Spinal cord (tissue), 10 donors: Measurements from ENCODE around the gene CASP6. TPM values are rescaled to one million over a fixed set of nuclear protein-coding genes. Genes with fewer than 3 reads are reported as not detected.

Experiments used
- DNase-seq, 6 donors: peaks; one replicate each; pipeline versions ENCODE4 v3.0.0 to v3.0.0-alpha.2; 2013 to 2015; ENCODE audit warnings: low spot score in 6 of 6, low read depth in 4 of 6
- H3K27ac ChIP-seq: one replicate; pipeline ENCODE4 v1.5.1; 2013; ENCODE audit warnings: low read depth, low read length, control low read depth
- H3K27me3 ChIP-seq: one replicate; pipeline ENCODE4 v1.6.1; 2013; ENCODE audit warnings: low read length; ENCODE audit not compliant: control insufficient read depth, insufficient read depth
- H3K36me3 ChIP-seq: one replicate; pipeline ENCODE4 v1.6.1; 2013; ENCODE audit warnings: low read length; ENCODE audit not compliant: control insufficient read depth, insufficient read depth
- H3K4me1 ChIP-seq: one replicate; pipeline ENCODE4 v1.6.1; 2013; ENCODE audit warnings: low read length; ENCODE audit not compliant: control insufficient read depth, insufficient read depth
- H3K4me3 ChIP-seq: one replicate; pipeline ENCODE4 v1.5.1; 2013; ENCODE audit warnings: low read depth, low read length, control low read depth
- H3K9me3 ChIP-seq: one replicate; pipeline ENCODE4 v1.6.1; 2013; ENCODE audit warnings: low read length; ENCODE audit not compliant: control insufficient read depth, insufficient read depth
- WGBS: methylation state at CpG from one replicate; pipeline ENCODE4 v1.1.5; 2013; ENCODE audit warnings: missing lambda C conversion rate; ENCODE audit not compliant: insufficient coverage; 5-methylcytosine and 5-hydroxymethylcytosine counted together
- long read RNA-seq, 4 donors: transcript quantifications; one replicate each; lab custom pipeline, GENCODE V29; 2026
- polyA plus RNA-seq, 2 donors: library from polyadenylated mRNA; unstranded; fragments of 120-200 nt; gene quantifications; one replicate each; pipeline ENCODE4 v1.2.1, GENCODE V29; 2013; ENCODE audit not compliant: insufficient read length in 2 of 2
- total RNA-seq, 2 donors: library from RNA; depleted of rRNA in 1 of 2; stranded (reverse); fragments of 120-200 nt in 1 of 2; fragments of >200 nt in 1 of 2; gene quantifications; one replicate each; pipeline versions ENCODE4 v1.2.3 to v1.2.4, GENCODE V29; 2013 to 2014
- donor health status: healthy.

Gene CASP6
- 10 to 100 TPM; 12.9 to 20.9 TPM for total RNA-seq
- 10 to 100 TPM; 11.8 to 15.8 TPM for polyA plus RNA-seq
- long read RNA-seq, donor 1, partial matches to known transcripts, result 0 of 3 reads
- long read RNA-seq, donor 1, other reads (novel, unspliced or antisense), result 0 of 3 reads
- long read RNA-seq, donor 2, partial matches to known transcripts, result 0 of 4 reads
- long read RNA-seq, donor 2, other reads (novel, unspliced or antisense), result 0 of 4 reads
- long read RNA-seq, donor 3, partial matches to known transcripts, result 0 of 1 reads
- long read RNA-seq, donor 3, other reads (novel, unspliced or antisense), result 0 of 1 reads
- long read RNA-seq, donor 4, transcript CASP6-201 (7 exons, 1,548 nt), result major isoform, 20 of 21 reads
- long read RNA-seq, donor 4, partial matches to known transcripts, result 0 of 21 reads
- long read RNA-seq, donor 4, other reads (novel, unspliced or antisense), result 0 of 21 reads

DNA sequence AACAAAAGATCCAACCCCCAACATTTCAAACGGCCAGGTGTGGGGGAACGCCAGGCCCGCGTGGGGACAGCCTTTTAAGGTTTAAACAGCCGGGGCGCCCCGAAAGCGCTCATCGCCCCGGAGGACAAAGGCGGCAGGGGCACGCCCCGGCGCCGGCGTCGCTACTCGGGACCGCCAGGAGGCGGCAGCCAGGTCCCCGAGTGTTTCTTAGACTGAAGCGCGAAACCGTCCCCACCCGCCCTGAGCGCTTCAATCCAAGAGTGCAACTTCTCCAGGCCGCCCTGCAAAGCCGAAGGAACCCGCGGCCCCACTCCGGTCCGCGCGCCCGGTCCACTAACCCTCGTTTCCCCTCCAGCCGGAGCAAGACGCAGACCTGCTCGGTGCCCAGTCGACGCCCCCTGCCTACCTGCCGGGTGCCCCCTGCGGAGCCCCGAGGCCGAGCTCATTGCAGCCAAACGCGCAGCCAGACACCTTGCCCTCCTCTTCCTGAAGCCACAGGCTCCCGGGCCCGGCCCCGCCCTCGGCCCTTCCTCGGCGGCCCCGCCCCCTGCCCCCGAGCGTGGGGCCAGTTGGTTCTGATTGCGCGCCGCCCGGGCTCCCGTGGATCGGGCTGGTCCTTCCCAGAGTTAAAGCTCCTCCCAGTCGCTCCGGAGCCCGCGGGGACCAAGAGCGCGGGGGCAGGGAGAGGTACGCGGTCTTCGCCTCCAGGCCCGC is at the start of gene CASP6:
Gene CASP6 (minus strand): TSS at position 496 of the 714 bp plus-strand sequence. CDS start 50 bp downstream, at position 446.
- Histone ChIP-seq H3K4me1 (peaks cover 17% of the 10 kb centered on the region), H3K36me3 (no peaks in the 10 kb centered on the region), H3K9me3 (no peaks in the 10 kb centered on the region), H3K27me3 (no peaks in the 10 kb centered on the region), H3K27ac (peak within 1 kb of the TSS; percentile 91), H3K4me3 (peak within 1 kb of the TSS; percentile 90)
- under 1% methylated on average over 72 of the region's 72 CpGs for WGBS
- peak; percentile 26 to 89 (median 52) for DNase-seq

DNA sequence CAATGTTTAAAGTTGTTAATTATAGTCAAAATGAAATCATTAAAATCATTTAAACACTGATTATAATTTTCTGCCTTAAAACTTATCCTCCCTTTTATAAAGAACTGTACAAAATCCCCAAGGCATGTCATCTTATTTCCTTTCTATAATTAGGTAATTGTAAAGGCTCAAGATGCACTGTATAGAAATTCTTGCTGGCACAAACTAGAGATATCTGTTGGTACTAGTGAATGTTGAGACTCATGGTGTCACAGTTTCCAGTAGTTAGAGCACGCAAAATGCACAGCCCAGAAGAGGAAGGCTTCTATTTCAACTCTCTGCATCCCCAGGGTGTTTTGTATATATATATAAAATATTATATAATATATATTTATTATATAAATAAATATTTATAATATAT is 49.3 kb upstream of the CASP6 start:
- no CpG with 5 or more reads among the region's 1 CpG for WGBS
- H3K27ac ChIP-seq, result no peak overlapping the region
- no peaks in the 10 kb centered on the region for H3K27me3 ChIP-seq
- H3K36me3 ChIP-seq, result no peaks in the 10 kb centered on the region
- no peaks in the 10 kb centered on the region for H3K4me1 ChIP-seq
- peak in 2 of 6 donors; percentile 4 to 6 for DNase-seq
- no peaks in the 10 kb centered on the region for H3K9me3 ChIP-seq
- no peak overlapping the region for H3K4me3 ChIP-seq

DNA sequence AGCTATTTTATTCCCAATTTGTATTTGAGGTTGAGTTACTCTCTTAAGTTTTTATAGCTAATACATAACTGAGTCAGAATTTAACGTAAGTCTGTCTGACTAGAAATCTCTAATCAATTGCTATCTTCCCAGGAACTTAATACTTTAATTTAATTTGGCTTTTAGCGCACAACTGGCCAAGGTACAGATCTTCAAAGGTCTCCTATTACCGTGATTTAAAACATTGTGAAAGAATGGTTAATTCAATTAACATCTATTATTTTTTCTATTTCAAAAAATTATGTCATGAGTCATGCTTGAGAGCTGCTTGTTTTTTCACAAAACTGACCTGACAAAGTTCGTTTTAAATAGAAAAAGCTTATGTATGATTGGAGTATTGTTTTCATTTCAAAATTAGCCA is 48.6 kb upstream of the CASP6 start:
- Histone ChIP-seq H3K9me3 (no peaks in the 10 kb centered on the region), H3K27me3 (no peaks in the 10 kb centered on the region), H3K4me3 (no peak overlapping the region), H3K36me3 (no peaks in the 10 kb centered on the region), H3K4me1 (no peaks in the 10 kb centered on the region), H3K27ac (no peak overlapping the region)
- no CpG with 5 or more reads among the region's 4 CpGs for WGBS
- DNase-seq, result no peak

GRCh38 chr4:109750652-109751244 is 47.5 kb upstream of the CASP6 start:
- Histone ChIP-seq H3K4me1 (no peaks in the 10 kb centered on the region), H3K4me3 (no peak overlapping the region), H3K36me3 (no peaks in the 10 kb centered on the region), H3K27me3 (no peaks in the 10 kb centered on the region), H3K27ac (no peak overlapping the region), H3K9me3 (no peaks in the 10 kb centered on the region)
- 90% methylated on average over 2 of the region's 4 CpGs for WGBS
- DNase-seq, result no peak

DNA sequence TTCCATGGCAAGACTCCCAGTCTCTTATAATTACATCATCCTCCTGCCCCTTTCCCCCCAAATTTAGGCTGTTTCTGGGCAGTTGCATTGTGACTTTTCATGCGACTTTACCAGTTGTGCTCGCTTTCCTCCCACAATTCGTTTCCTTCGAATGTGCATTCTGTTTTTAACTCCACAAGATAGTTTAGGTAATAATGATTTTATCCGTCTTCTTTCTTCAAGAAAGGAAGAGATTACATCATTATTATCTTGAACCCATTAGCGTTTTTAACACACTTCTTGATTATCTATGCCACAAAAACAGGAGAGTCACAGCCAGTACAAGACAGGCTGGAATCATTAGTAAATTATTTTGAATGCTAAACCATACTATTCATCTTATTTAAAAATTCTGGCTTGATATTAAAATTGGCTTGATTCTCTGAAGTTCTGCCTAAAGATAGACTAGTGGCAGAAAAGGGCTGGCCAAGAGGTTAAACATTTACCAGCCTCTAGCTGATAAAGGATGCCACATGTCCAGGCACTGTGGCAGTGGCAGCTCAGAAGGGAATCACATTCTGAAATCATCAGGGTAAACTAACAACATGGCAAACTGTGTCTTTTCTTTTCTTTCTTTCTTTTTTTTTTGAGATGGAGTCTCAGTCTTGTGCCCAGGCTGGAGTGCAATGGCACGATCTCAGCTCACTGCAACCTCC is 46.3 kb upstream of the CASP6 start:
- no peak overlapping the region for H3K27ac ChIP-seq
- no peaks in the 10 kb centered on the region for H3K27me3 ChIP-seq
- 100% methylated on average over 1 of the region's 7 CpGs for WGBS
- no peaks in the 10 kb centered on the region for H3K9me3 ChIP-seq
- no peaks in the 10 kb centered on the region for H3K4me1 ChIP-seq
- H3K36me3 ChIP-seq, result no peaks in the 10 kb centered on the region
- no peak overlapping the region for H3K4me3 ChIP-seq
- DNase-seq, result no peak

- no peaks in the 10 kb centered on the region for H3K4me1 ChIP-seq
- no peaks in the 10 kb centered on the region for H3K36me3 ChIP-seq
- WGBS, result no CpG with 5 or more reads among the region's 1 CpG
- no peak for DNase-seq
- H3K27ac ChIP-seq, result no peak overlapping the region
- no peak overlapping the region for H3K4me3 ChIP-seq
- no peaks in the 10 kb centered on the region for H3K27me3 ChIP-seq
- H3K9me3 ChIP-seq, result no peaks in the 10 kb centered on the region
These were observed 44.9 kb upstream of the CASP6 start for GRCh38 chr4:109748114-109748513.

GRCh38 chr4:109746728-109747127 is 43.5 kb upstream of the CASP6 start:
- Histone ChIP-seq H3K4me1 (no peaks in the 10 kb centered on the region), H3K27me3 (no peaks in the 10 kb centered on the region), H3K4me3 (no peak overlapping the region), H3K27ac (no peak overlapping the region), H3K36me3 (no peaks in the 10 kb centered on the region), H3K9me3 (no peaks in the 10 kb centered on the region)
- no CpG with 5 or more reads among the region's 2 CpGs for WGBS
- no peak for DNase-seq

DNA sequence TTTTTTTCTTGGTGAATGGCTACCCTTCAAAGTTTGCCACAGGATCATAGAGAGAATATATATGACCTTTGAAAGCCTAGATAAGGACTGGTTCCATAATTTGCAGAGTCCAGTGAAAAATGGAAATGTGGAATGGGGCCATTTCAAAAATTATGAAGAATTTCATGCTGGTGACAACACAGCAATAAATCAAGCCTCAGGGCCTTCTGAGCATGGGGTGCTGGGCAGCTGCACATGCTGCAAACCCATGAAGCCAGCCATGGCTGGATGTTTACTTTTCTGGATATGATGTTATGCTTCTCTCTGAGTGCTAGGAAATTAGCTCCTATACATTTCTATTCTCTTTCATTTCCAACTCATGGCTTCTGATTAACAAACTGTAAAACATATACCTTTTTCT is 42.6 kb upstream of the CASP6 start:
- H3K4me1 ChIP-seq, result no peaks in the 10 kb centered on the region
- no peak for DNase-seq
- no peaks in the 10 kb centered on the region for H3K27me3 ChIP-seq
- H3K4me3 ChIP-seq, result no peak overlapping the region
- H3K9me3 ChIP-seq, result no peaks in the 10 kb centered on the region
- no peaks in the 10 kb centered on the region for H3K36me3 ChIP-seq
- H3K27ac ChIP-seq, result no peak overlapping the region

GRCh38 chr4:109739547-109739946 is 36.3 kb upstream of the CASP6 start:
- Histone ChIP-seq H3K27ac (no peak overlapping the region), H3K36me3 (no peaks in the 10 kb centered on the region), H3K4me3 (no peak overlapping the region), H3K9me3 (no peaks in the 10 kb centered on the region), H3K4me1 (no peaks in the 10 kb centered on the region), H3K27me3 (no peaks in the 10 kb centered on the region)
- 95% methylated on average over 3 of the region's 3 CpGs for WGBS
- DNase-seq, result no peak
